ENCODE data around the gene IL37.
A peak's percentile ranks its signal among the peaks of the same experiment; 100 is the strongest.

IL37 gene

GRCh38 chr2:112885506-112885902 lies 25.5 kb upstream of the IL37 start:
- Histone ChIP-seq H3K4ac (ENCODE audit: low read depth, low read length) (no peak overlapping the region), H3K36me3 (ENCODE audit: control insufficient read depth, insufficient read depth, low read length) (no peaks in the 10 kb centered on the region), H3K4me3 (ENCODE audit: low read length) (no peak overlapping the region), H3K9ac (ENCODE audit: low read length) (no peak overlapping the region), H3K4me1 (ENCODE audit: control insufficient read depth, low read depth, low read length) (no peaks in the 10 kb centered on the region), H3K27ac (ENCODE audit: low read depth, low read length) (no peak overlapping the region), H3K18ac (ENCODE audit: low read length) (no peak overlapping the region), H3K4me2 (ENCODE audit: low read length) (no peak overlapping the region), H3K23ac (ENCODE audit: low read length) (no peak overlapping the region), H2BK5ac (ENCODE audit: low read length) (no peak overlapping the region), H3K27me3 (ENCODE audit: insufficient read depth, low read length, poor library complexity) (no peaks in the 10 kb centered on the region), H3K79me1 (ENCODE audit: low read length) (no peaks in the 10 kb centered on the region), H4K5ac (ENCODE audit: low read length) (no peak overlapping the region), H4K8ac (ENCODE audit: low read depth, low read length) (no peak overlapping the region), H2BK15ac (replicated peaks; ENCODE audit: low read depth) (no peak overlapping the region), H3K56ac (ENCODE audit: low read length) (no peak overlapping the region), H2BK120ac (ENCODE audit: low read depth, low read length) (no peak overlapping the region), H2AK5ac (ENCODE audit: low read length) (no peak overlapping the region), H3K79me2 (ENCODE audit: control insufficient read depth, insufficient read depth, low read length) (no peaks in the 10 kb centered on the region)
- no peak for DNase-seq
- WGBS (ENCODE audit: extremely low coverage, insufficient coverage, low lambda C conversion rate): no CpG with 5 or more reads among the region's 4 CpGs

GRCh38 chr2:112886291-112886690 lies 24.7 kb upstream of the IL37 start:
- DNase-seq: no peak
- H3K56ac ChIP-seq (ENCODE audit: low read length): no peak overlapping the region
- no peaks in the 10 kb centered on the region for H3K79me1 ChIP-seq (ENCODE audit: low read length)
- H2AK5ac ChIP-seq (ENCODE audit: low read length): no peak overlapping the region
- H3K4ac ChIP-seq (ENCODE audit: low read depth, low read length): no peak overlapping the region
- H3K9ac ChIP-seq (ENCODE audit: low read length): no peak overlapping the region
- no peak overlapping the region for H3K4me2 ChIP-seq (ENCODE audit: low read length)
- no peak overlapping the region for H3K4me3 ChIP-seq (ENCODE audit: low read length)
- no peak overlapping the region for H2BK5ac ChIP-seq (ENCODE audit: low read length)
- H3K27me3 ChIP-seq (ENCODE audit: insufficient read depth, low read length, poor library complexity): no peaks in the 10 kb centered on the region
- no peak overlapping the region for H2BK120ac ChIP-seq (ENCODE audit: low read depth, low read length)
- no CpG with 5 or more reads among the region's 2 CpGs for WGBS (ENCODE audit: extremely low coverage, insufficient coverage, low lambda C conversion rate)
- H4K8ac ChIP-seq (ENCODE audit: low read depth, low read length): no peak overlapping the region
- no peak overlapping the region for H4K5ac ChIP-seq (ENCODE audit: low read length)
- no peak overlapping the region for H2BK15ac ChIP-seq (replicated peaks; ENCODE audit: low read depth)
- no peak overlapping the region for H3K27ac ChIP-seq (ENCODE audit: low read depth, low read length)
- no peaks in the 10 kb centered on the region for H3K79me2 ChIP-seq (ENCODE audit: control insufficient read depth, insufficient read depth, low read length)
- H3K23ac ChIP-seq (ENCODE audit: low read length): no peak overlapping the region
- H3K18ac ChIP-seq (ENCODE audit: low read length): no peak overlapping the region
- no peaks in the 10 kb centered on the region for H3K4me1 ChIP-seq (ENCODE audit: control insufficient read depth, low read depth, low read length)
- H3K36me3 ChIP-seq (ENCODE audit: control insufficient read depth, insufficient read depth, low read length): no peaks in the 10 kb centered on the region

GRCh38 chr2:112887964-112888749 lies 22.8 kb upstream of the IL37 start:
- no peak overlapping the region for H2BK15ac ChIP-seq (replicated peaks; ENCODE audit: low read depth)
- no peaks in the 10 kb centered on the region for H3K36me3 ChIP-seq (ENCODE audit: control insufficient read depth, insufficient read depth, low read length)
- H3K56ac ChIP-seq (ENCODE audit: low read length): no peak overlapping the region
- H2AK5ac ChIP-seq (ENCODE audit: low read length): no peak overlapping the region
- no peaks in the 10 kb centered on the region for H3K79me2 ChIP-seq (ENCODE audit: control insufficient read depth, insufficient read depth, low read length)
- WGBS (ENCODE audit: extremely low coverage, insufficient coverage, low lambda C conversion rate): no CpG with 5 or more reads among the region's 2 CpGs
- no peak overlapping the region for H3K18ac ChIP-seq (ENCODE audit: low read length)
- no peak overlapping the region for H2BK120ac ChIP-seq (ENCODE audit: low read depth, low read length)
- H3K4me2 ChIP-seq (ENCODE audit: low read length): no peak overlapping the region
- no peaks in the 10 kb centered on the region for H3K27me3 ChIP-seq (ENCODE audit: insufficient read depth, low read length, poor library complexity)
- H3K4me3 ChIP-seq (ENCODE audit: low read length): no peak overlapping the region
- no peak overlapping the region for H3K4ac ChIP-seq (ENCODE audit: low read depth, low read length)
- H2BK5ac ChIP-seq (ENCODE audit: low read length): no peak overlapping the region
- H3K27ac ChIP-seq (ENCODE audit: low read depth, low read length): no peak overlapping the region
- H3K23ac ChIP-seq (ENCODE audit: low read length): no peak overlapping the region
- H4K8ac ChIP-seq (ENCODE audit: low read depth, low read length): no peak overlapping the region
- H3K79me1 ChIP-seq (ENCODE audit: low read length): no peaks in the 10 kb centered on the region
- peaks cover 2% of the 10 kb centered on the region for H3K4me1 ChIP-seq (ENCODE audit: control insufficient read depth, low read depth, low read length)
- no peak for DNase-seq
- H3K9ac ChIP-seq (ENCODE audit: low read length): no peak overlapping the region
- H4K5ac ChIP-seq (ENCODE audit: low read length): no peak overlapping the region

GRCh38 chr2:112889976-112890375 lies 21.0 kb upstream of the IL37 start:
- H3K36me3 ChIP-seq (ENCODE audit: control insufficient read depth, insufficient read depth, low read length): no peaks in the 10 kb centered on the region
- no peak overlapping the region for H3K18ac ChIP-seq (ENCODE audit: low read length)
- no CpG with 5 or more reads among the region's 1 CpG for WGBS (ENCODE audit: extremely low coverage, insufficient coverage, low lambda C conversion rate)
- H3K79me1 ChIP-seq (ENCODE audit: low read length): no peaks in the 10 kb centered on the region
- H3K79me2 ChIP-seq (ENCODE audit: control insufficient read depth, insufficient read depth, low read length): no peaks in the 10 kb centered on the region
- no peak overlapping the region for H2AK5ac ChIP-seq (ENCODE audit: low read length)
- no peak overlapping the region for H3K4me2 ChIP-seq (ENCODE audit: low read length)
- H3K23ac ChIP-seq (ENCODE audit: low read length): no peak overlapping the region
- no peak overlapping the region for H4K8ac ChIP-seq (ENCODE audit: low read depth, low read length)
- no peaks in the 10 kb centered on the region for H3K27me3 ChIP-seq (ENCODE audit: insufficient read depth, low read length, poor library complexity)
- H2BK120ac ChIP-seq (ENCODE audit: low read depth, low read length): no peak overlapping the region
- H3K4me1 ChIP-seq (ENCODE audit: control insufficient read depth, low read depth, low read length): peaks cover 2% of the 10 kb centered on the region
- no peak for DNase-seq
- H3K56ac ChIP-seq (ENCODE audit: low read length): no peak overlapping the region
- no peak overlapping the region for H3K4me3 ChIP-seq (ENCODE audit: low read length)
- no peak overlapping the region for H3K9ac ChIP-seq (ENCODE audit: low read length)
- no peak overlapping the region for H4K5ac ChIP-seq (ENCODE audit: low read length)
- no peak overlapping the region for H2BK15ac ChIP-seq (replicated peaks; ENCODE audit: low read depth)
- H2BK5ac ChIP-seq (ENCODE audit: low read length): no peak overlapping the region
- no peak overlapping the region for H3K27ac ChIP-seq (ENCODE audit: low read depth, low read length)
- no peak overlapping the region for H3K4ac ChIP-seq (ENCODE audit: low read depth, low read length)

- Histone ChIP-seq H3K36me3 (ENCODE audit: control insufficient read depth, insufficient read depth, low read length) (no peaks in the 10 kb centered on the region), H3K23ac (ENCODE audit: low read length) (no peak overlapping the region), H2AK5ac (ENCODE audit: low read length) (no peak overlapping the region), H2BK120ac (ENCODE audit: low read depth, low read length) (no peak overlapping the region), H4K5ac (ENCODE audit: low read length) (no peak overlapping the region), H3K56ac (ENCODE audit: low read length) (no peak overlapping the region), H3K4me2 (ENCODE audit: low read length) (no peak overlapping the region), H2BK5ac (ENCODE audit: low read length) (no peak overlapping the region), H4K8ac (ENCODE audit: low read depth, low read length) (no peak overlapping the region), H3K4me3 (ENCODE audit: low read length) (no peak overlapping the region), H3K79me2 (ENCODE audit: control insufficient read depth, insufficient read depth, low read length) (no peaks in the 10 kb centered on the region), H3K79me1 (ENCODE audit: low read length) (no peaks in the 10 kb centered on the region), H3K18ac (ENCODE audit: low read length) (no peak overlapping the region), H2BK15ac (replicated peaks; ENCODE audit: low read depth) (no peak overlapping the region), H3K27me3 (ENCODE audit: insufficient read depth, low read length, poor library complexity) (no peaks in the 10 kb centered on the region), H3K4ac (ENCODE audit: low read depth, low read length) (no peak overlapping the region), H3K9ac (ENCODE audit: low read length) (no peak overlapping the region), H3K4me1 (ENCODE audit: control insufficient read depth, low read depth, low read length) (peaks cover 2% of the 10 kb centered on the region), H3K27ac (ENCODE audit: low read depth, low read length) (no peak overlapping the region)
- peak; percentile 89 for DNase-seq
- WGBS (ENCODE audit: extremely low coverage, insufficient coverage, low lambda C conversion rate): no CpG with 5 or more reads among the region's 6 CpGs
These were observed 19.6 kb upstream of the IL37 start for GRCh38 chr2:112891385-112891831.

GRCh38 chr2:112893752-112894151 lies 17.2 kb upstream of the IL37 start:
- Histone ChIP-seq H3K4ac (ENCODE audit: low read depth, low read length) (no peak overlapping the region), H3K4me1 (ENCODE audit: control insufficient read depth, low read depth, low read length) (peaks cover 2% of the 10 kb centered on the region), H3K79me2 (ENCODE audit: control insufficient read depth, insufficient read depth, low read length) (no peaks in the 10 kb centered on the region), H4K5ac (ENCODE audit: low read length) (no peak overlapping the region), H3K56ac (ENCODE audit: low read length) (no peak overlapping the region), H3K4me2 (ENCODE audit: low read length) (no peak overlapping the region), H3K79me1 (ENCODE audit: low read length) (no peaks in the 10 kb centered on the region), H3K9ac (ENCODE audit: low read length) (no peak overlapping the region), H2BK5ac (ENCODE audit: low read length) (no peak overlapping the region), H2BK120ac (ENCODE audit: low read depth, low read length) (no peak overlapping the region), H3K4me3 (ENCODE audit: low read length) (no peak overlapping the region), H3K23ac (ENCODE audit: low read length) (no peak overlapping the region), H3K36me3 (ENCODE audit: control insufficient read depth, insufficient read depth, low read length) (no peaks in the 10 kb centered on the region), H2BK15ac (replicated peaks; ENCODE audit: low read depth) (no peak overlapping the region), H3K27ac (ENCODE audit: low read depth, low read length) (no peak overlapping the region), H2AK5ac (ENCODE audit: low read length) (no peak overlapping the region), H3K18ac (ENCODE audit: low read length) (no peak overlapping the region), H3K27me3 (ENCODE audit: insufficient read depth, low read length, poor library complexity) (no peaks in the 10 kb centered on the region), H4K8ac (ENCODE audit: low read depth, low read length) (no peak overlapping the region)
- no CpG with 5 or more reads among the region's 2 CpGs for WGBS (ENCODE audit: extremely low coverage, insufficient coverage, low lambda C conversion rate)
- no peak for DNase-seq

All from mesendoderm (in vitro differentiated cells).